Renal cortex interstitium (tissue), 11 donors: Measurements from ENCODE around the gene ZC3H7B. TPM values are rescaled to one million over a fixed set of nuclear protein-coding genes. Genes with fewer than 3 reads are reported as not detected.
"Not testable (repeated sequence)": the region's sequence is repeated elsewhere in the genome, so short reads cannot be mapped to it uniquely, and the experiment has no call there.

Source experiments
- DNase-seq, 11 donors: peaks; one replicate each; pipeline ENCODE4 v3.0.0-alpha.2; 2013; ENCODE audit warnings: low read depth in 9 of 11, low spot score in 4 of 11; ENCODE audit errors: extremely low read depth in 1 of 11
- polyA plus RNA-seq, 3 donors: library from polyadenylated mRNA; unstranded; fragments of 120-200 nt; gene quantifications; one replicate each; pipeline ENCODE4 v1.2.1, GENCODE V29; 2013; ENCODE audit not compliant: insufficient read length in 3 of 3

The ZC3H7B gene
- polyA plus RNA-seq, 3 donors: 71.3 to 99.4 (median 94.7) TPM

DNA sequence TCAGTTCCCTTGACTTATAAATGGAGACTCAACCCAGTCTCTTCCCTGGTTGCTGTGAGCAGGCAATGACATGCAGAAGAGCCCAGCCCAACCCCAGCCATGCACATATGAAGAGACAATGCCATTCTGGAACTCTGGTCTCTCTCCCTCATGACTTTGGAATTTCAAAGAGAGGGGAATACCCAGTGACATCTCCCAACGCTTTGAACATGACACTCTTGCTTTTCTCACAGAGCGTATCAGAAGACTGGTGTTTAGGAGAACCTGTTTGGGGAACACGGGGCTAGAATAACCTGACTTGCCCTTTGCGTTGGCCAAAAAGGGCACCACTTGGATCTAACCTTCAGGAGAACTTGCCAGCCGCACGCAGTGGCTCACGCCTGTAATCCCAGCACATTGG, 28.2 kb upstream of the ZC3H7B start:
- DNase-seq: no peak

- no peak for DNase-seq
Measured at GRCh38 chr22:41274856-41275255, 26.5 kb upstream of the ZC3H7B start.

DNA sequence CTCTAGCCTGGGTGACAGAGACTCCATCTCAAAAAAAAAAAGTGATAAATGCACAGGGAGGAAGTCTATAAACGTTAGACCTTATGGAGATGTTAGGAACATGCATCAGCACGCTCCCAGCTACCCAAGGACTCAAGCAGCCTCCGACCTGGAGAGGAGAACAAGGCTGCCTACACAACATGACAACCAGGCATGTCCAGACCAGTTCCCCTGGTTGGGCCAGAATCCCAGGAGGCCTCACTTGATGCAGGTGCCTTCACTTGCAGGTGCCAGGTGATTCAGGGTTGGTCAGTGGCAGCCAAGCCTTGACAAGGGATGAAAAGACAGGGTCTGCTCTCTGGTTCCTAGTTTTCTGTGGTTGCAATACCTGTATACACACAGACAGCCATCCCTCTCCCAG, 21.3 kb upstream of the ZC3H7B start:
- DNase-seq: no peak

DNA sequence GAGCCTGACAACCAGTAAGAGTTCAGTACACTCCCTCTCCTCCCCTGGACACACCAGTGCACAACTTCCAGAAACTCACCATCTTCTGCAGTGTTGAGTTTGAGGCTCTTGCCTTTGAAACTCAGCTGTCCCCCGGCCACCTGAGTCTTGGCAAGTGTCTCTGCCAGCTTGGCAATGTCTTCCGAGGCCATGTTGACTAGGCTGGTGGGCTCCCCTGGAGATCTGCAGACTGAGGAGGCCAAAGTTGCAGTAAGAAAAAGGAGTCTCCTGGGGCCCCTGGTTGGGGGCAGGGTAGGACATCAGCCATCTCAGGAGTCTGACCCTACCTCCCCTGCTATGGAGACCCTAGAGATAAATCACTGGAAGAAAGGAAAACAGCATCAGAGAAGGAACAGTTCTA, 20.5 kb upstream of the ZC3H7B start:
- no peak for DNase-seq

- no peak for DNase-seq
Measured at GRCh38 chr22:41284465-41284864, 16.9 kb upstream of the ZC3H7B start.

DNA sequence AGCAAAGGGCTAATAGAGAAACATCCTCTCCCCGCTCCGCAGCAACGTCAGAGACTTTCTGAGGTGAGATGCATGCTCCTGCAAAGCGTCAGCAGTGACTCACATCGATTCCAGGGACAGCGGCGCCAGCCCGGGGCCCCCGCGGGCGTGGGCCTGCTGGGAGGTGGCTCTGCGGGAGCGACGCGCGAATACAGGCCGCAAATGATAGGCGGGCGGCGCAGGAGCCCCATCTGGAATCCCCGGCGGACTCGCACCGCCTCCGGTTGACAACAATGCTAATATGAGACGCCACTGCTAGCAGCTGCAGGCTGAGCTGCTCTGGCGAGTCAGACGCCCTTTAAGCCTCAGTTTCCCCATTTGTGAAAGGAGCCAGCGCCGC, 15.9 kb upstream of the ZC3H7B start:
- DNase-seq: no peak

- peak; percentile 92 to 99 (median 98) for DNase-seq
Measured at GRCh38 chr22:41285820-41286638, 15.3 kb upstream of the ZC3H7B start, which contains the start of gene RANGAP1. Gene RANGAP1 (minus strand): TSS chr22:41286187. CDS start chr22:41281044, 5,143 bp downstream.

DNA sequence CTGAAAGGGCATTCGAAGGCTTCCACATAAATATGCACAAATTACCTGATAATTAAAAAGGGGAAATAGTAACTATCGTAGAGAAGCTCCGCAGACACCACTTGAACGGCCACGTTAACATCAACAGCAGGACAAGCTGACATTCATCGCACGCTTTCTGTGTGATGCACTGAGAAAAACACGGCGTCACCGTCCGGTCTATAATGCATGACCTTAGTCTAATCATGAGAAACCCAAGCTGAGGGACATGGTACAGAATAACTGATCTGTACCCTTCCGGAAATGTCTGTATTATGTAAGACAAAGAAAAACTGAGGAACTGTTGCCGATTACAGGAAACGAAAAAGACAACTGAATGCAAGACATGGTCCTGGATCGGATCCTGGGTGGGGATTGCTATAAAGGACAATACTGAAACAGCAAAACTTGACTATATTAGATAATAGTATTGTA, 14.7 kb upstream of the ZC3H7B start:
- DNase-seq: peak in 1 of 11 donors; percentile 31

- no peak for DNase-seq
Measured at GRCh38 chr22:41288245-41288946, 12.9 kb upstream of the ZC3H7B start.

GRCh38 chr22:41289671-41290070, 11.7 kb upstream of the ZC3H7B start:
- no peak for DNase-seq

GRCh38 chr22:41290262-41291221, 10.8 kb upstream of the ZC3H7B start:
- peak in 2 of 11 donors; percentile 48 to 52 for DNase-seq

DNA sequence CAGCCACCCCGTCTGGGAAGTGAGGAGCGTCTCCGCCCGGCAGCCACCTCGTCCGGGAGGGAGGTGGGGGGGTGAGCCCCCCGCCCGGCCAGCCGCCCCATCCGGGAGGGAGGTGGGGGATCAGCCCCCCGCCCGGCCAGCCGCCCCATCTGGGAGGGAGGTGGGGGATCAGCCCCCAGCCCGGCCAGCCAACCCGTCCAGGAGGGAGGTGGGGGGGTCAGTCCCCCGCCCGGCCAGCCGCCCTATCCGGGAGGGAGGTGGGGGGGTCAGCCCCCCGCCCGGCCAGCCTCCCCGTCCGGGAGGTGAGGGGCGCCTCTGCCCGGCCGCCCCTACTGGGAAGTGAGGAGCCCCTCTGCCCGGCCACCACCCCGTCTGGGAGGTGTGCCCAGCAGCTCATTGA, 6.5 kb upstream of the ZC3H7B start:
- DNase-seq: not testable (repeated sequence)

DNA sequence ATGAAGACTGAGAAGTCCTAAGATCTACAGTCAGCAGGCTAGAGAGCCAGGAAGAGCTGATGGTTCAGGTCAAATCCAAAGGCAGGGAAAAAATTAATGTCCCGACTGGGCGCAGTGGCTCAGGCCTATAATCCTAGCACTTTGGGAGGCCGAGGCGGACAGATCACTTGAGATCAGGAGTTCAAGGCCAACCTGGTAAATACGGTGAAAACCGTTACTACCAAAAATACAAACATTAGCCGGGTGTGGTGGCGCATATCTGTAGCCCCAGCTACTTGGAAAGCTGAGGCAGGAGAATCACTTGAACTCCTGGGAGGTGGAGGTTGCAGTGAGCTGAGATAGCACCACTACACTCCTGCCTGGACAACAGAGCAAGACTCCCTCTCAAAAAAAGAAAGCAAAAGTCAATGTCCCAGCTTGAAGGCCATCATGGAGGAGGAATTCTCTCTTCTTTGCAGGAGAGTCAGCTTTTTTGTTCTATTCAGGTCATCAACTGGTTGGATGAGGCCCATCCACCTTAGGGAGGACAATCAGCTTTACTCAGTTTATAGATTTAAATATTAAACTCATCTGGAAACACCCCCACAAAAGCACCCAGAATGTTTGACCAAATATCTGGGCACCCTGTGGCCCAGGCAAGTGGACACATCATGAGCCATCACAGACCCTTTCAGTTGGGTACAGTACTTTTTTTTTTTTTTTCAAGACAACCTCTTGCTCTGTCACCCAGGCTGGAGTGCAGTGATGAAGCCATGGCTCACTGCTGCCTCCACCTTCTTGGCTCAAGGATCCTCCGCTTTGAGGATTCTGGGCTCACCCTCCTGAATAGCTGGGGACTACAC, 4.3 kb upstream of the ZC3H7B start:
- DNase-seq: no peak

- no peak for DNase-seq
Measured at GRCh38 chr22:41300661-41301060, 664 bp upstream of the ZC3H7B start.

DNA sequence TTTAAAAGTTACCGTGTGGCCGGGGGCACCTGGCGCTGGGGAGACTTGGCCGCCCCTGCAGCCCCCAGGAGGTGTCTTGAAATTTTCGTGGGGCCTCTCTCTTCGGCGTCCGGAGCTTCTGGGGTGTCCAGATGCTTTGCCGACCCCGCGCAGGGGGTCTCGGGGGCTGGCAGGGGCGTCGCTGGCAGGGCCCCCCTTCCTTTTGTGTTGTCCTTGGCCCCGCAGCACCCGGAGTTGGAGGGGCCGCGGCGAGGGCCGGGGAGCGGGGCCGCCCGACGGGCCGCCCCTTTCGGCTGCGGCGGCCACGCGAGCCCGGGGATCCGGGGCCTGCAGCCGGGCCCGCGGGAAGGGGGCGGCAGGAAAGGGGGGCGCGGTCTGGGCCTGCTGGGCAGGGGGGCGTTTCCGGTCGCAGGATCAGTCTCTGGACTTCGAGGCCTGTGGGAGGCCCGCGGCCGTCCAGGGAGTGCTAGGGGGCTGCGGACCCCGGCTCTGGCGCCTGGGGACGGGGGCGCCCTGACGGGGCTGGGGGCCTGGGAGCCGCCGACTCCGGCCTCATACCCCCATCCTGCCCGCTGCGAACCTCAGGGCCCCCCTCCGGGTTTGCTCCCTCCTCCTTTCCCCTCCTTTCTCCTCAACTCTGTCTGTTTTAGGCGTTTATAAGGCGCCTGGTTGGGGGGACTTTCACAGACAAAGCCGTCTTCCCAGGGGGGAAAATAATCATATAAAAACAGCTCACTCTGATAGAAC, 869 bp downstream of the ZC3H7B start:
- DNase-seq: peak in 4 of 11 donors; percentile 45 to 55 (median 52)

GRCh38 chr22:41302811-41303210, 1.5 kb downstream of the ZC3H7B start:
- no peak for DNase-seq

DNA sequence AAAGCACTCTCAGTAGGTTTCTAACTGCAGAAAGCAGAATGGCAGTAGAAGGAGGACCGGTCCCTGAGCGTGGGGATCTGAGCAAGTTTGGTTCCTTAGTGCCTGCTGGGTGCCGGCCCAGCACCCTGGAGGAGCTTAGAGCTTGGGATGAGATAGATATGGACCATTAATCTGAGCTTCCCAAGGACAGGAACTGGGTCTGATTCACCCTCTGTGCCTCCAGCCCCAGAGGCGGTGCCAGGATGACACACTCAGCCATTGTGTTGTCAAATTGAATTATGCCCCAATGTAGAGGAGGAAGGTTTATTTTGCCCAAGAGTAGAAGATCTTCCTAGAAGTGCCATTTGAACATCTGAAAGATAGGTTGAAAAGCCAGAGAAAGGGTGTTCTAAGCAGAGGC, 4.3 kb downstream of the ZC3H7B start:
- no peak for DNase-seq

DNA sequence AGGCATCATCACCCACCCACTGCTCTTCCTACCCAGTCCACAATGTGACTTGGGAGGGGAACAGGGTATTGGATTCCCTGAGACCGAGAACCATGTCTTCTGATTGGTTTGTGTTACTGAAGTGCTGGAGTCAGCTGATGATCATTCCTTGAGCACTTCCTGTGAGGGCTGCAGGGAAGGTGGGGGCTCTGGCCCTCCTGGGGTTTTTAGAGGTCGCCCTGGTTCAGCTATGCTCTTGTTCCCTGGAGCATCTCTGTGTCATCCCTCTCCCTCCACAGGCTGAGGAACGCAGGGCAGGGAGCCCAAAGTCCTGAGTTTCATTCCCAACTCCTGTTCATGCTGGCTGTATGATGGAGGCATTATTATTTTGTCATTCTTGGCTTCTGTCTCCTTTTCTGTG, 6.7 kb downstream of the ZC3H7B start:
- DNase-seq: no peak
